H9 (cell line): ENCODE results near the gene NUP214. TPM values are rescaled to one million over a fixed set of nuclear protein-coding genes. Genes with fewer than 3 reads are reported as not detected.
"Not testable (repeated sequence)": the region's sequence is repeated elsewhere in the genome, so short reads cannot be mapped to it uniquely, and the experiment has no call there.

Experiments
- DNase-seq: peaks from one replicate; pipeline ENCODE4 v3.0.0-alpha.2; 2017
- H2AFZ ChIP-seq: one replicate; pipeline ENCODE4 v1.6.1; 2013; ENCODE audit warnings: mild to moderate bottlenecking, low read length, control low read depth, moderate library complexity
- H2AK5ac ChIP-seq: 2 replicates; pipeline ENCODE4 v1.6.1; 2013; ENCODE audit warnings: low read length, control low read depth, mixed read lengths; ENCODE audit not compliant: insufficient read length
- H2BK120ac ChIP-seq: one replicate; pipeline ENCODE4 v1.6.1; 2013; ENCODE audit warnings: low read depth, mild to moderate bottlenecking, low read length, control low read depth, inconsistent platforms; ENCODE audit not compliant: poor library complexity, severe bottlenecking
- H2BK12ac ChIP-seq: 2 replicates; pipeline ENCODE4 v1.6.1; 2013; ENCODE audit warnings: low read length, control low read depth, mixed read lengths, low read depth; ENCODE audit not compliant: insufficient read length
- H2BK15ac ChIP-seq: 2 replicates; pipeline ENCODE4 v1.6.1; 2013; ENCODE audit warnings: low read depth, low read length, control low read depth
- H2BK20ac ChIP-seq: one replicate; pipeline ENCODE4 v1.6.1; 2013; ENCODE audit warnings: low read depth, mild to moderate bottlenecking, low read length, control low read depth, inconsistent platforms; ENCODE audit not compliant: poor library complexity, severe bottlenecking
- H2BK5ac ChIP-seq: 2 replicates; pipeline ENCODE4 v1.6.1; 2013; ENCODE audit warnings: low read length, control low read depth, mixed read lengths; ENCODE audit not compliant: insufficient read length
- H3K14ac ChIP-seq: 2 replicates; pipeline ENCODE4 v1.6.1; 2013; ENCODE audit warnings: low read length, control low read depth; ENCODE audit not compliant: insufficient read depth
- H3K18ac ChIP-seq: 2 replicates; pipeline ENCODE4 v1.6.1; 2013; ENCODE audit warnings: low read depth, mild to moderate bottlenecking, mixed read lengths, low read length, control low read depth; ENCODE audit not compliant: insufficient read length
- H3K23ac ChIP-seq: 2 replicates; pipeline ENCODE4 v1.6.1; 2013; ENCODE audit warnings: low read length, control low read depth, mixed read lengths, low read depth; ENCODE audit not compliant: insufficient read length
- H3K23me2 ChIP-seq: 2 replicates; pipeline ENCODE4 v1.6.1; 2013; ENCODE audit warnings: low read depth, mild to moderate bottlenecking, mixed read lengths, low read length, control low read depth; ENCODE audit not compliant: insufficient read length, poor library complexity, severe bottlenecking
- H3K27ac ChIP-seq: 2 replicates; pipeline ENCODE4 v1.5.1; 2013; ENCODE audit warnings: low read length, control low read depth, mixed read lengths, low read depth; ENCODE audit not compliant: insufficient read length
- H3K27me3 ChIP-seq: 2 replicates; pipeline ENCODE4 v1.6.1; 2013; ENCODE audit warnings: low read length, control low read depth, inconsistent platforms; ENCODE audit not compliant: insufficient read depth
- H3K4ac ChIP-seq: 2 replicates; pipeline ENCODE4 v1.6.1; 2013; ENCODE audit warnings: low read depth, mild to moderate bottlenecking, control low read depth, inconsistent platforms, low read length, moderate library complexity
- H3K4me1 ChIP-seq: 2 replicates; pipeline ENCODE4 v1.6.1; 2013; ENCODE audit warnings: low read length, control low read depth, inconsistent platforms; ENCODE audit not compliant: insufficient read depth
- H3K4me2 ChIP-seq: 2 replicates; pipeline ENCODE4 v1.6.1; 2013; ENCODE audit warnings: low read length, control low read depth, mixed read lengths; ENCODE audit not compliant: insufficient read length, insufficient read depth
- H3K56ac ChIP-seq: 2 replicates; pipeline ENCODE4 v1.6.1; 2013; ENCODE audit warnings: low read depth, mild to moderate bottlenecking, mixed read lengths, low read length, control low read depth; ENCODE audit not compliant: insufficient read length
- H3K79me1 ChIP-seq: 2 replicates; pipeline ENCODE4 v1.6.1; 2013; ENCODE audit warnings: low read depth, mild to moderate bottlenecking, moderate library complexity, low read length, control low read depth, inconsistent platforms; ENCODE audit not compliant: insufficient read depth, poor library complexity, severe bottlenecking
- H3K79me2 ChIP-seq: 2 replicates; pipeline ENCODE4 v1.6.1; 2013; ENCODE audit warnings: low read length, control low read depth, inconsistent platforms; ENCODE audit not compliant: insufficient read depth
- H3K9ac ChIP-seq: 2 replicates; pipeline ENCODE4 v1.6.1; 2013; ENCODE audit warnings: low read length, control low read depth, mixed read lengths; ENCODE audit not compliant: insufficient read length; ENCODE audit errors: extremely low read depth
- H3K9me3 ChIP-seq: one replicate; pipeline ENCODE4 v1.6.1; 2013; ENCODE audit warnings: low read depth, low read length, inconsistent platforms; ENCODE audit not compliant: control insufficient read depth
- H3T11ph ChIP-seq: one replicate; pipeline ENCODE4 v1.6.1; 2013; ENCODE audit warnings: mild to moderate bottlenecking, low read length, control low read depth, inconsistent platforms
- H4K20me1 ChIP-seq: one replicate; pipeline ENCODE4 v1.6.1; 2013; ENCODE audit not compliant: control insufficient read depth, insufficient read length, insufficient read depth
- H4K5ac ChIP-seq: 2 replicates; pipeline ENCODE4 v1.6.1; 2013; ENCODE audit warnings: low read depth, mild to moderate bottlenecking, mixed read lengths, low read length, control low read depth; ENCODE audit not compliant: insufficient read length
- H4K8ac ChIP-seq: replicated peaks from 2 replicates; pipeline ENCODE4 v1.6.1; 2013; ENCODE audit warnings: low read length, control low read depth, mixed read lengths, low read depth; ENCODE audit not compliant: insufficient read length
- H4K91ac ChIP-seq: 2 replicates; pipeline ENCODE4 v1.6.1; 2013; ENCODE audit warnings: low read depth, mild to moderate bottlenecking, moderate library complexity, mixed read lengths, low read length, control low read depth; ENCODE audit not compliant: insufficient read length
- H3K27ac Mint-ChIP-seq, 3 experiments: 2 replicates in 2 of 3; 3 replicates in 1 of 3; pipeline ENCODE4 v1.8.0; 2020 to 2021; ENCODE audit warnings: mixed read lengths in 3 of 3, mild to moderate bottlenecking in 1 of 3, moderate library complexity in 1 of 3
- H3K27me3 Mint-ChIP-seq: 2 replicates; pipeline ENCODE4 v1.8.0; 2021; ENCODE audit warnings: low read depth, mild to moderate bottlenecking, moderate library complexity, mixed read lengths
- H3K36me3 Mint-ChIP-seq, 3 experiments: 2 replicates in 2 of 3; 3 replicates in 1 of 3; pipeline ENCODE4 v1.8.0; 2020 to 2021; ENCODE audit warnings: low read depth in 3 of 3, mixed read lengths in 3 of 3; ENCODE audit not compliant: insufficient read depth in 1 of 3
- H3K4me1 Mint-ChIP-seq, 2 experiments: 2 replicates each; pipeline ENCODE4 v1.8.0; 2020; ENCODE audit warnings: mixed read lengths in 2 of 2
- H3K4me3 Mint-ChIP-seq, 2 experiments: 2 replicates in 1 of 2; 3 replicates in 1 of 2; pipeline ENCODE4 v1.8.0; 2020 to 2021; ENCODE audit warnings: mild to moderate bottlenecking in 2 of 2, mixed read lengths in 2 of 2, moderate library complexity in 1 of 2
- H3K9me3 Mint-ChIP-seq, 2 experiments: 2 replicates in 1 of 2; 3 replicates in 1 of 2; pipeline ENCODE4 v1.8.0; 2020; ENCODE audit warnings: mild to moderate bottlenecking in 2 of 2, mixed read lengths in 2 of 2, moderate library complexity in 1 of 2
- CTCF ChIP-seq: fragments of 200-600 bp; sonication (generic); conservative IDR thresholded peaks from 3 replicates; pipeline ENCODE4 v1.8.0; 2021; ENCODE audit warnings: antibody characterized with exemption, mild to moderate bottlenecking
- WGBS: extraction: QIAGEN DNeasy Blood & Tissue Kit; methylation state at CpG from one replicate; pipeline ENCODE4 v1.1.7; 2013; ENCODE audit warnings: missing lambda C conversion rate, low lambda C conversion rate, mixed read lengths; ENCODE audit not compliant: insufficient read length; ENCODE audit errors: extremely low coverage; 5-methylcytosine and 5-hydroxymethylcytosine counted together
- total RNA-seq: library from RNA; stranded (reverse); gene quantifications from 2 replicates; pipeline ENCODE4 v1.2.1, GENCODE V29; 2021

NUP214 gene
- total RNA-seq, 1 experiment from 2014 or later, result 53.8 TPM

GRCh38 chr9:131153595-131153994, 28.2 kb downstream of the NUP214 start:
- Histone ChIP-seq H3K9ac (no peak overlapping the region), H3K23me2 (no peaks in the 10 kb centered on the region), H2AK5ac (no peak overlapping the region), H3K79me2 (no peaks in the 10 kb centered on the region), H3K4me2 (no peak overlapping the region), H3K56ac (no peak overlapping the region), H4K5ac (no peak overlapping the region), H4K8ac (no peak overlapping the region), H2BK12ac (no peak overlapping the region), H2BK15ac (no peak overlapping the region), H2BK5ac (no peak overlapping the region), H2AFZ (no peak overlapping the region), H4K20me1 (no peaks in the 10 kb centered on the region), H3K18ac (no peak overlapping the region), H3K4ac (no peak overlapping the region), H3K4me1 (no peaks in the 10 kb centered on the region), H3K14ac (no peak overlapping the region), H3K79me1 (peaks cover 5% of the 10 kb centered on the region), H3K9me3 (no peaks in the 10 kb centered on the region), H2BK20ac (no peak overlapping the region), H3K27me3 (no peaks in the 10 kb centered on the region), H3K27ac (no peak overlapping the region), H4K91ac (no peak overlapping the region), H3T11ph (no peak overlapping the region), H2BK120ac (no peak overlapping the region), H3K23ac (no peak overlapping the region)
- Mint-ChIP-seq H3K27ac (no peak overlapping the region), H3K36me3 (peaks cover 21 to 79% (median 65%) of the 10 kb centered on the region in 3 experiments; a peak in 6 of 7 replicates), H3K9me3 (no peaks in the 10 kb centered on the region), H3K27me3 (no peaks in the 10 kb centered on the region), H3K4me3 (no peak overlapping the region), H3K4me1 (0 out of 4 replicates have a peak, but pooled peaks cover 0 to 3% of the 10 kb centered on the region in 2 experiments)
- DNase-seq, result no peak
- TF ChIP-seq CTCF, result no peak
- no CpG with 5 or more reads among the region's 4 CpGs for WGBS

- H3K4me1 ChIP-seq, H3K56ac ChIP-seq, H3K4me1 Mint-ChIP-seq, H3K27me3 Mint-ChIP-seq, DNase-seq, H3K4me2 ChIP-seq, H4K5ac ChIP-seq, H4K91ac ChIP-seq, H3K9me3 ChIP-seq, H3K27ac ChIP-seq, H2AFZ ChIP-seq, H3K9me3 Mint-ChIP-seq, H3K18ac ChIP-seq, H2BK5ac ChIP-seq, H3K27ac Mint-ChIP-seq, H4K20me1 ChIP-seq, H2BK15ac ChIP-seq, H3K79me1 ChIP-seq, H3K4me3 Mint-ChIP-seq, H2BK12ac ChIP-seq, H3K23ac ChIP-seq, H3K4ac ChIP-seq, H3K14ac ChIP-seq, H3K9ac ChIP-seq, H2AK5ac ChIP-seq, H2BK20ac ChIP-seq, H4K8ac ChIP-seq, H2BK120ac ChIP-seq, H3K27me3 ChIP-seq, H3K79me2 ChIP-seq, H3T11ph ChIP-seq, H3K23me2 ChIP-seq: not testable (repeated sequence)
- H3K36me3 Mint-ChIP-seq, result peaks cover 16 to 78% (median 43%) of the 10 kb centered on the region in 3 experiments; a peak in 6 of 7 replicates
- WGBS, result no CpG with 5 or more reads among the region's 1 CpG
These were observed 33.3 kb downstream of the NUP214 start for GRCh38 chr9:131158673-131159072.
